ENCODE measurements around the gene USP17L21.
"Not testable (repeated sequence)": the region's sequence is repeated elsewhere in the genome, so short reads cannot be mapped to it uniquely, and the experiment has no call there.

DNA sequence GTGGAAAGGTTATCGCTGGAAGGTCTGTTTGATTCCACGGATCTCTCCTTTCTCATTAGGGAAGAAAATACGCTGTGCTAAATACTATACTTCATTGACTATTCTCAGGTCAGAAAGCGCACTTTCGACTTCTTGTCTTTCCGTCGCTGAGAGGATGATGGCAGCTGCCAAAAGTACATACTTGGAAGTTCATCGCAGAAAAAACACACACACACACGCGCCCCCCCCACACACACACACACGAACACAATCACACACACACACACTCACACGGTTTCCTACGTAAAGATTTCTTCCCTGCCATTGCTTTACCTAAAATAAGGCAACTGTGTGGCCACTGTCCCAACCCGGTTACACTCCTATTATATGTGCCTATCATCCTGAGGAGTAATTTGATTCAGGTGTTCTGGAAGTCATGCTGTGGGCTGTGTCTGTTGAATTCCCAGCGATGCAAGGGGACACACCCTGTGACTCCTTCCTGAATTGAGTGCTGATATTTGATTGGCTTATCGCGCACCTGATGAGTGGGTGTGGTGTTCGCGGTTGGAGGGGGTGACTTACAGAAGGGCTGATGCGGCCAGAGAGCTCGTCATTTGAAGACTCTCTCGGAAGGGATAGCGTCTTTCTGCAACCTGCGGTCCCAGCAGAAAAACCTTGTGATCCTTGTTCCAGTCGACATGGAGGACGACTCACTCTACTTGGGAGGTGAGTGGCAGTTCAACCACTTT is 14.6 kb upstream of the USP17L21 start, which contains the start of gene USP17L18:
- TF ChIP-seq POLR2AphosphoS5 (IDR thresholded peaks at IDR 0.05; ENCODE audit: low read depth, low read length); REST (IDR thresholded peaks at IDR 0.05; ENCODE audit: insufficient read depth in 1 of 2, low read depth in 2 of 2, low read length in 2 of 2); TAF1 (IDR thresholded peaks at IDR 0.05; ENCODE audit: borderline replicate concordance, insufficient read depth, low read length); FOXP2 (optimal IDR thresholded peaks at IDR 0.05; ENCODE audit: borderline replicate concordance, extremely low read depth, extremely low read length, insufficient read depth); SIN3A (IDR thresholded peaks at IDR 0.05; ENCODE audit: borderline replicate concordance, insufficient read depth, low read length): not testable (repeated sequence)

Measured in PFSK-1 (cell line).